ENCODE measurements around the gene IPMK. TPM values are rescaled to one million over a fixed set of nuclear protein-coding genes. Genes with fewer than 3 reads are reported as not detected.

Gene IPMK
- total and polyA plus RNA-seq, 9 of the 15 experiments (the other 6 are each of a cell fraction or from before 2014, with no cell fraction given): 0.98 to 4.4 (median 2.7) TPM

GRCh38 chr10:58266826-58267712 lies 625 bp downstream of the IPMK start (continued):
- peak; percentile 75 for TF ChIP-seq SAP30 (IDR thresholded peaks at IDR 0.05; ENCODE audit: borderline replicate concordance, insufficient read depth, low read depth, low read length, poor library complexity, severe bottlenecking)
- TF ChIP-seq, protein P1, sequence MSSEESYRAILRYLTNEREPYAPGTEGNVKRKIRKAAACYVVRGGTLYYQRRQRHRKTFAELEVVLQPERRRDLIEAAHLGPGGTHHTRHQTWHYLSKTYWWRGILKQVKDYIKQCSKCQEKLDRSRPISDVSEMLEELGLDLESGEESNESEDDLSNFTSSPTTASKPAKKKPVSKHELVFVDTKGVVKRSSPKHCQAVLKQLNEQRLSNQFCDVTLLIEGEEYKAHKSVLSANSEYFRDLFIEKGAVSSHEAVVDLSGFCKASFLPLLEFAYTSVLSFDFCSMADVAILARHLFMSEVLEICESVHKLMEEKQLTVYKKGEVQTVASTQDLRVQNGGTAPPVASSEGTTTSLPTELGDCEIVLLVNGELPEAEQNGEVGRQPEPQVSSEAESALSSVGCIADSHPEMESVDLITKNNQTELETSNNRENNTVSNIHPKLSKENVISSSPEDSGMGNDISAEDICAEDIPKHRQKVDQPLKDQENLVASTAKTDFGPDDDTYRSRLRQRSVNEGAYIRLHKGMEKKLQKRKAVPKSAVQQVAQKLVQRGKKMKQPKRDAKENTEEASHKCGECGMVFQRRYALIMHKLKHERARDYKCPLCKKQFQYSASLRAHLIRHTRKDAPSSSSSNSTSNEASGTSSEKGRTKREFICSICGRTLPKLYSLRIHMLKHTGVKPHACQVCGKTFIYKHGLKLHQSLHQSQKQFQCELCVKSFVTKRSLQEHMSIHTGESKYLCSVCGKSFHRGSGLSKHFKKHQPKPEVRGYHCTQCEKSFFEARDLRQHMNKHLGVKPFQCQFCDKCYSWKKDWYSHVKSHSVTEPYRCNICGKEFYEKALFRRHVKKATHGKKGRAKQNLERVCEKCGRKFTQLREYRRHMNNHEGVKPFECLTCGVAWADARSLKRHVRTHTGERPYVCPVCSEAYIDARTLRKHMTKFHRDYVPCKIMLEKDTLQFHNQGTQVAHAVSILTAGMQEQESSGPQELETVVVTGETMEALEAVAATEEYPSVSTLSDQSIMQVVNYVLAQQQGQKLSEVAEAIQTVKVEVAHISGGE (CRISPR knock-in tag; IDR thresholded peaks at IDR 0.05): 0 out of 6 replicates have a peak, but pooled peaks of 1 of the 3 experiments have one; percentile 27
- TF ChIP-seq, protein P2, sequence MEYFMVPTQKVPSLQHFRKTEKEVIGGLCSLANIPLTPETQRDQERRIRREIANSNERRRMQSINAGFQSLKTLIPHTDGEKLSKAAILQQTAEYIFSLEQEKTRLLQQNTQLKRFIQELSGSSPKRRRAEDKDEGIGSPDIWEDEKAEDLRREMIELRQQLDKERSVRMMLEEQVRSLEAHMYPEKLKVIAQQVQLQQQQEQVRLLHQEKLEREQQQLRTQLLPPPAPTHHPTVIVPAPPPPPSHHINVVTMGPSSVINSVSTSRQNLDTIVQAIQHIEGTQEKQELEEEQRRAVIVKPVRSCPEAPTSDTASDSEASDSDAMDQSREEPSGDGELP (CRISPR knock-in tag; IDR thresholded peaks at IDR 0.05; ENCODE audit: borderline replicate concordance): peak; percentile 59; the same call in 1 of the 2 replicates
- peak; percentile 92; the same call in 1 of the 2 replicates for TF ChIP-seq FOXJ2 (tag; IDR thresholded peaks at IDR 0.05)
- peak; percentile 21; the same call in 1 of the 2 replicates for TF ChIP-seq NCOA1 (IDR thresholded peaks at IDR 0.05; ENCODE audit: low read depth)
- no peak for TF ChIP-seq JUN (IDR thresholded peaks at IDR 0.05; ENCODE audit: borderline replicate concordance, low read depth, low read length)
- no peak for TF ChIP-seq JUN (CRISPR knock-in tag; IDR thresholded peaks at IDR 0.05; ENCODE audit: borderline replicate concordance)
- 0 out of 2 replicates have a peak, but pooled peaks have one; percentile 14 for TF ChIP-seq ETV1 (tag; conservative IDR thresholded peaks at IDR 0.05; ENCODE audit: low read depth)
- no peak for TF ChIP-seq NFYB (IDR thresholded peaks at IDR 0.05; ENCODE audit: extremely low read depth, insufficient read length)
- TF ChIP-seq, protein P3, sequence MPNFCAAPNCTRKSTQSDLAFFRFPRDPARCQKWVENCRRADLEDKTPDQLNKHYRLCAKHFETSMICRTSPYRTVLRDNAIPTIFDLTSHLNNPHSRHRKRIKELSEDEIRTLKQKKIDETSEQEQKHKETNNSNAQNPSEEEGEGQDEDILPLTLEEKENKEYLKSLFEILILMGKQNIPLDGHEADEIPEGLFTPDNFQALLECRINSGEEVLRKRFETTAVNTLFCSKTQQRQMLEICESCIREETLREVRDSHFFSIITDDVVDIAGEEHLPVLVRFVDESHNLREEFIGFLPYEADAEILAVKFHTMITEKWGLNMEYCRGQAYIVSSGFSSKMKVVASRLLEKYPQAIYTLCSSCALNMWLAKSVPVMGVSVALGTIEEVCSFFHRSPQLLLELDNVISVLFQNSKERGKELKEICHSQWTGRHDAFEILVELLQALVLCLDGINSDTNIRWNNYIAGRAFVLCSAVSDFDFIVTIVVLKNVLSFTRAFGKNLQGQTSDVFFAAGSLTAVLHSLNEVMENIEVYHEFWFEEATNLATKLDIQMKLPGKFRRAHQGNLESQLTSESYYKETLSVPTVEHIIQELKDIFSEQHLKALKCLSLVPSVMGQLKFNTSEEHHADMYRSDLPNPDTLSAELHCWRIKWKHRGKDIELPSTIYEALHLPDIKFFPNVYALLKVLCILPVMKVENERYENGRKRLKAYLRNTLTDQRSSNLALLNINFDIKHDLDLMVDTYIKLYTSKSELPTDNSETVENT (CRISPR knock-in tag; IDR thresholded peaks at IDR 0.05): no peak
- TF ChIP-seq HDAC1 (IDR thresholded peaks at IDR 0.05): peak in 1 of 2 experiments; percentile 6; a peak in 1 of 4 replicates
- no peak for TF ChIP-seq ZNF124 (CRISPR knock-in tag; IDR thresholded peaks at IDR 0.05)
- TF ChIP-seq CC2D1A (IDR thresholded peaks at IDR 0.05): no peak
- no peak for TF ChIP-seq HEY1 (CRISPR knock-in tag; IDR thresholded peaks at IDR 0.05; ENCODE audit: borderline replicate concordance)
- TF ChIP-seq FOXK1 (CRISPR knock-in tag; IDR thresholded peaks at IDR 0.05; ENCODE audit: borderline replicate concordance): peak; percentile 75; the same call in 1 of the 2 replicates
- peak; percentile 87 for TF ChIP-seq CEBPB (tag; IDR thresholded peaks at IDR 0.05)
- TF ChIP-seq NR2C2 (CRISPR knock-in tag; IDR thresholded peaks at IDR 0.05): peak; percentile 24; the same call in 1 of the 2 replicates
- TF ChIP-seq NR2C2 (tag; IDR thresholded peaks at IDR 0.05): peak; percentile 41; the same call in 1 of the 2 replicates
- no peak for TF ChIP-seq CAMTA2 (CRISPR knock-in tag; conservative IDR thresholded peaks at IDR 0.05)
